ENCODE measurements around the gene LMNTD2.

Gene LMNTD2, protein sequence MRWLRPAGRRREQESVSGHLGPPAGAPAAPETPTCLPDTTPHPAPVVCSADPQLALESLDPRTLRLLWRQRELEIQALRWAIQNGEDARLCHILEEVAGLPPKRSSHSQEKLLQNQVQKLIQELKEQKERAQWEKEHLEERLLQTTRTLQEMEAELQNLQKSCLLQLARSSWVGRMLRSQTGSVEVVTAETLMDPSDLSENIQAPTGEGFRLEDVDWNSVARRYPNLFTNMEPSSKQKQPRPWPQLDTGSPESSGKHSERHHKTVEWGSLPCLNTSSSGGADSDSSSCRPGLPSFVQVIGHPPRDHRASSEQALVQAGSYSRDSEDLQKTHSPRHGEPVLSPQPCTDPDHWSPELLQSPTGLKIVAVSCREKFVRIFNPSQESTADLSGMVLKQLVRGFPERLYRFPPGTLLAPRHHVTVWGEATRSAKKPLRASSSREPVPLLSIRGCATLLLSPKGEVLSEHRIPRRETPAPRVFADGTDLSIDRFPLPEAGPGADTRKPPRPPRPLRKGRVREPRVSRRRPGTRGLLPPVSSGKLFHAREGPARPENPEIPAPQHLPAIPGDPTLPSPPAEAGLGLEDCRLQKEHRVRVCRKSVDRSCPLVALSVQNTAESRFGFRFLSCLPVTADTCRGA

DNA sequence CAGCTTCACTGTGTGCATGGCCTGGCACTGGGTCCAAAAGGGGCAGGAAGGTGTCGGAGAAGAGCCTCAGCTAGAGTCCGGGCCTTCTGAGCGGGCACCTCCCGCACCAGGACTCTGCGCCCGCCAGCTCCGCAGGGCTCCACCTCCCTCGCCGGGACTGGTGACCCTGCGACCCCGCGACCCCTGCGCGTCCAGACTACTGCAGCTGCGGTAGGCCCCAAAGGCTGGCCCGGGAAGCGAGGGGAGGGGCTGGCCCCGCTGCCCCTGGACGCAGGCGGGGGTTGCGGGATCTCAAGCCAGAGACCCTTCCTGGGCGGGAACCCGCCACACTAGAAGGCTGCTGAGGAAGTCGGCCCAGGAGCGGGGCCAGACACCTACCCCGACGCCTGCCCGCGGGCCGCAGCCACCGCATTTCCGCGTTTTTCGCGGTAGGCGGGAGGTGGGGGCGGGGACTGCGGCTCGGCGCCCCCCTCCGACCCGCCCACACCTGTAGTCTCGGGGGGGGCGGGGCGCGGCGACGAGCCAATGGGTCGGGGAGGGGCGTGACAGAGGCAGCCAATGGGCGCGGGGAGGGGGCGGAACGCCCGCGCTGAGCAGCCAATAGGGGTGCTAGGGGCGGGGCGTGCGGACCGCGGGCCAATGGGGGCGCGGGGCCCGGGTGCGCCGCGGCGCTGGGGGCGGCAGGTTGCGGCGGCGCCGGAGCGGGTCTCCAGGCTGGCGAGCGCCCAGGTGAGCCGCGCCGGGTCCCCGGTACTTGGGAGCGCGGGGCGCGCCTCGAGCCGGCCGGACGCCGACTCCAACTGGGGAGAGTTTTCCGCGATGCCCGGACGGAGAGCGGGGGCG is at the start of gene LMNTD2, which contains the start of gene RASSF7:
Gene LMNTD2 (minus strand): TSS at position 434 of the 843 bp plus-strand sequence. CDS start 22 bp downstream, at position 412.
Gene RASSF7 (plus strand): TSS at position 666 of the 843 bp plus-strand sequence. CDS start 799 bp downstream, outside the sequence.
- peak; percentile 96 to 97 for DNase-seq (ENCODE audit: low read depth in 1 of 2, low spot score in 1 of 2)

DNA sequence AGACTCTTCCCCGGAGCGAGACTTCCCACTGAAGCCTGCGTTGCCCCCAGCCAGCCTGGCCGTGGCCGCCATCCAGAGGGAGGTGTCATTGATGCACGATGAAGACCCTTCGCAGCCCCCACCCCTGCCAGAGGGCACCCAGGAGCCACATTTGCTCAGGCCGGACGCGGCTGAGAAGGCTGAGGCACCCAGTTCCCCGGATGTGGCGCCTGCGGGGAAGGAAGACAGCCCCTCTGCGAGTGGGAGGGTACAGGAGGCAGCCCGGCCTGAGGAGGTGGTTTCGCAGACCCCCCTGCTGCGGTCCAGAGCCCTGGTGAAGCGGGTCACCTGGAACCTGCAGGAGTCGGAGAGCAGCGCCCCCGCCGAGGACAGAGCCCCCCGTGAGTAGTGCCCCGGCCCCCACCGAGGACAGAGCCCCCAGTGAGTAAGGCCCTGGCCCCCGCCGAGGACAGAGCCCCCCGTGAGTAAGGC is 48.8 kb upstream of the LMNTD2 start:
- no peak for DNase-seq (ENCODE audit: low read depth in 1 of 2, low spot score in 1 of 2)

DNA sequence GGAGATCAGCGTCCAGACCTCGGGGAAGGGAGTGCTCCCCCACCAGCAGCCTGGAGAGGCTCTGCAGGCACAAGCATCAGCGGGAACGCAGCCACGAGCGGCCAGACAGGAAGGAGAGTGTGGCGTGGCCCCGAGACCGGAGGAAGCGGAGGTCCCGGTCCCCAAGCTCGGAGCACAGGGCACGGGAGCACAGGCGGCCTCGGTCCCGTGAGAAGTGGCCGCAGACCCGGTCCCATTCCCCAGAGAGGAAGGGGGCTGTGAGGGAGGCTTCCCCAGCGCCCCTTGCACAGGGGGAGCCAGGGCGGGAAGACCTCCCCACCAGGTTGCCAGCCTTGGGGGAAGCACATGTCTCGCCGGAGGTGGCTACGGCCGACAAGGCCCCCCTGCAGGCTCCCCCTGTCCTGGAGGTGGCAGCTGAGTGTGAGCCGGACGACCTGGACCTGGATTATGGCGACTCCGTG is 48.3 kb upstream of the LMNTD2 start:
- DNase-seq (ENCODE audit: low read depth in 1 of 2, low spot score in 1 of 2): no peak

DNA sequence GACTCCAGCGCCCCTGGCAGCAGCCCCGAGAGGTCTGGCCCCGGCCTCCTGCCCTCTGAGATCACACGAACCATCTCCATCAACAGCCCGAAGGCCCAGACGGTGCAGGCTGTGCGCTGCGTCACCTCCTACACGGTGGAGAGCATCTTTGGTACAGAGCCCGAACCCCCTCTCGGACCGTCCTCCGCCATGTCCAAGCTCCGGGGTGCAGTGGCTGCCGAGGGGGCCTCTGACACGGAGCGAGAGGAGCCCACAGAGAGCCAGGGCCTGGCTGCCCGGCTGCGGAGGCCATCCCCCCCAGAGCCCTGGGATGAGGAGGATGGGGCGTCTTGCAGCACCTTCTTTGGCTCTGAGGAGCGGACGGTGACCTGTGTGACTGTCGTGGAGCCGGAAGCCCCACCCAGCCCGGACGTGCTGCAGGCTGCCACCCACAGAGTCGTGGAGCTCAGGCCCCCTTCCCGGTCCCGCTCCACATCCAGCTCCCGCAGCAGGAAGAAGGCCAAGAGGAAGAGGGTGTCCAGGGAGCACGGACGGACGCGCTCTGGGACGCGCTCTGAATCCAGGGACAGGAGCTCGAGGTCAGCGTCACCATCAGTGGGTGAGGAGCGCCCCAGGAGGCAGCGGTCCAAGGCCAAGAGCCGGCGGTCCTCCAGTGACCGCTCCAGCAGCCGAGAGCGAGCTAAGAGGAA is 47.6 kb upstream of the LMNTD2 start:
- DNase-seq (ENCODE audit: low read depth in 1 of 2, low spot score in 1 of 2): no peak

DNA sequence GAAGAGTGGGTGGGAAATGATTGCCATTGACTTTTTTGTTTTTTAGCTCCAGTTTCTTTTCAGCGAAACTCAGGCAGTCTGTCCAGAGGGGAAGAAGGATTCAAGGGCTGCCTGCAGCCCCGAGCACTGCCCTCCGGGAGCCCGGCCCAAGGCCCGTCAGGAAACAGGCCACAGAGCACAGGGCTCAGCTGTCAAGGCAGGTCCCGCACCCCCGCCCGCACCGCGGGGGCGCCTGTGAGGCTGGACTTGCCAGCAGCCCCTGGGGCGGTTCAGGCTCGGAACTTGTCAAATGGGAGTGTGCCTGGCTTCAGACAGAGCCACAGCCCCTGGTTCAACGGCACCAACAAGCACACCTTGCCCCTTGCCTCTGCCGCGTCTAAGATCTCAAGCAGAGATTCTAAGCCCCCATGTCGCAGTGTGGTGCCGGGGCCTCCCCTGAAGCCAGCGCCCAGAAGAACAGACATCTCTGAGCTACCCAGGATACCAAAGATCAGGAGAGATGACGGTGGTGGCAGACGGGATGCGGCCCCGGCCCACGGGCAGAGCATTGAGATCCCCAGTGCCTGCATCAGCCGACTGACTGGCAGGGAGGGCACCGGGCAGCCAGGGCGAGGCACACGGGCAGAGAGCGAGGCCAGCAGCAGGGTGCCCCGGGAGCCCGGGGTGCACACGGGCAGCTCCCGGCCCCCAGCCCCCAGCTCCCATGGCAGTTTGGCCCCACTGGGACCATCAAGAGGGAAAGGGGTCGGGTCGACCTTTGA is 46.7 kb upstream of the LMNTD2 start:
- no peak for DNase-seq (ENCODE audit: low read depth in 1 of 2, low spot score in 1 of 2)

DNA sequence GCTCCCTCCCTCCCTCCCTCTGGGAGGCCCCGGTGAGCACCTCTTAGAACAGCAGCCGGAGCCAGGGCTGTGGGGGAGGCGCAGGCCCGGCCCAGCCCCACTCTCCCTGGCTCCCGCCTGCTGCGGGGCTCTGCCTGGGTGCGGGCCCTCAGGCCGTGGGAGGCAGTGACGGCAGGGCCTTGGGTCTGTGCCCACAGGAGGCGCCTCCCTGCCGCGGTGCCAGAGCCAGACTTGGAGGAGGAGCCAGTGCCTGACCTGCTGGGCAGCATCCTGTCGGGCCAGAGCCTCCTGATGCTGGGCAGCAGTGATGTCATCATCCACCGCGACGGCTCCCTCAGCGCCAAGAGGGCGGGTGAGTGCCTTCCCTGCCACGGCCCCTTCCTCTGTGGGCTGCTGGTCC is 45.7 kb upstream of the LMNTD2 start:
- no peak for DNase-seq (ENCODE audit: low read depth in 1 of 2, low spot score in 1 of 2)

DNA sequence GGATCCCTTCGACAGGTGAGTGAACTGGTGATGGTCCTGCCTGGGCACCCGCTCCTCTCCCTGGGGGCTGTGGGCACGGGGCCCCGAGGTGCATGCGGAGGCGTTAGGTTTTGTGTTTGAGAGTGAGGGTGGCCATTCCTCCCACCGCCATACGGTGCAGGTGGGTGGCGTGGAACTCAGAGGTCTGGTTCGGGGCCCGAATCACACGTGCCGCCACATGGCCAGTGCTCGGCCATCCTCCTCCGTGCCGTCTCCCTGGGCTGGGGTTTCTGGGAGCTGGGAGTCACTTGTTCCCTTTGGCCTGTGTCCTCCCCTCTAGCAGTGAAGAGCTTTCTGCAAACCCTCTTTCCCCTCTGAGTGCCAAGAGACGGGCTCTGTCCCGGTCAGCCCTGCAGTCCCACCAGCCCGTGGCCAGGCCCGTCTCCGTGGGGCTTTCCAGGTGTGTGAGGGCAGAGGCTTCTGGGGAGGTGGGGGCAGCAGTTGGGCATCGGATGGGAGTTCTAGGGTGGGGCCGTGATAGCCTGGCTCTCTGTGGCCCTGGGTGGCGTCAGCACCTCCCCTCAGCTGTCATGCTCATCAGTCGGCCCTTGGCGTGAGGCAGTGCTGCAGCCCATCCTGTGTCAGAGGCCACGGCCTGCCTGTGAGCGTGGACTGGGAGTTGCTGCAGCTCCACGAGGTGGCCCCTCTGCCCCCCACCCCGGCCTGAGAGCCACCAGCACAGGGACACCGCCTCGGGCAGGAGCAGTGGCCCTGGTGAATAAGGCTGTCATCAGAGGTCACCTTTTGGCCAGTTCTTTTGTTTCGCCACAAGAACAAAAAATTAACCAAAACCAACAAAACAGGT is 45.0 kb upstream of the LMNTD2 start:
- no peak for DNase-seq (ENCODE audit: low read depth in 1 of 2, low spot score in 1 of 2)

DNA sequence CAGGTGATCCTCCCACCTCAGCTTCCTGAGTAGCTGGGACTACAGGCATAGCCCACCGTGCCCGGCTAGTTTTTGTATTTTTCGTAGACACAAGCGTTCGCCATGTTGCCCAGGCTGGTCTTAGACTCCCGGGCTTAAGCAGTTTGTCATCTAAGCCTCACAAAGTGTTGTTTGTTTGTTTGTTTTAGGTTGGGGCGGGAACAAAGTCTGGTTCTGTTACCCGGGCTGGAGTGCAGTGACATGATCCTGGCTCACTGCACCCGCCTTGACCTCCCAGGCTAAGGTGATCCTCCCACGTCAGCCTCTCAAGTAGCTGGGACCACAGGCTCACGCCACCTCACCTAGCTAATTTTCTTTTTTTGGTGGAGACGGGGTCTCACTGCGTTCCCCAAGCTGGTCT is 42.6 kb upstream of the LMNTD2 start:
- DNase-seq (ENCODE audit: low read depth in 1 of 2, low spot score in 1 of 2): no peak

DNA sequence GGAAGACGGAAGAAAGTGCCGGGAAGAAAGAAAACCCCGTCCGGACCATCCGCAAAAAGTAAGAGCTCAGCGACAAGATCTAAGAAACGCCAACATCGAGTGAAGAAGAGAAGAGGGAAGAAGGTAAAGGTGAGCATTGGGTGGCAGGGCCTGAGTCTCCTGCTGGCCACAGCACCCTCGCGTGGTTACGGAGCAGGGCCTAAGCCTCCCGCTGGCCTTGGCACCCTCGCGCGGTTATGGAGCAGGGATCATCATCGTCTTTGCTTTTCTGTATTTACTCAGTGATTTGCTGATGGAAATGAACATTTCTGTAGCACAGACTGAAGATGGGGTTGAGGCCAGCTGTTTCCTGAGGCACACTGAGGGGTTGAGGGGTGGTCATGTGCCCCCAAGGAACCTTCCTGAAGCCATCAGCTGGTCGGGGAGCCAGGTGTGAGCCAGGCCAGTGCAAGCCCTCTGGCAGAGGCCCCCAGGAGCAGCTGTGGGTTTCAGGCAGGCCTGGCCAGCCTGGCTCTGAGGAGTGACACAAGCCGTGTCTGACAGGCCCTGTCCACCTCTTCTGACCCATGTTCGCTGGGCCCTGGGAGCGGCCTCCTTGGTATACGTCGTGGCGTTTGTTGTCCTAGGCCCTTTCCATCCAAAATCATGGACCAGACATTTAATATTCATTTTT is 41.2 kb upstream of the LMNTD2 start:
- DNase-seq (ENCODE audit: low read depth in 1 of 2, low spot score in 1 of 2): no peak

DNA sequence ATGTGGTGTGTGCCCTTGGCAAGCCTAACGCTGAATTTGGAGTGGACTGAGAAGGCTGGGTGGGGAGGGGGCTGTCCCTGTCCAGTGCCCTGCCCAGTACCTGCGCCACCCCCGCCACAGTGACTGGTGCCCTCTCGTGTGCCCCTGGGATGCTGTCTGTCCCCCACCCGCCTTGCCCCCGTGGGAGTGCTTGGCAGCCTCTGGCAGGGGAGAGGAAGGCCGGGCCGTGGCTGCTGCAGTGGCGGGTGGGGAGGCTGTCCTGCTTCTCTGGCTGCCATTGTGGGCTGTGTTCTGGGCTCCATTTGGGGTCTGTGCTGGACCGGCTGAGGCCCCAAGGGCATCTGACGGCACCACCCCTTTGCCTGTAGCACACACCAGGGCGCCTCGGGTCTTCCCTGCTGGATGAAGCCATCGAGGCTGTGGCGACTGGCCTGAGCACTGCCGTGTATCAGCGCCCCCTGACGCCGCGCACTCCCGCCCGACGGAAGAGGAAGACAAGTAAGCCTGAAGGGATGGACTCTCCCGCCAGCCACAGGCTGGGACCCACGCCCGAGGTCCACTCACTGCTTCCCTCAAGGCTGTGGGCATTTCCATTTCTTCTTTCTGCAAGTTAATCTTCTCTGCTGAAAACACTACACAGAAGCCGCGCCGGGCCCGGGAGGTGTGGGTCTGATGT is 37.6 kb upstream of the LMNTD2 start:
- DNase-seq (ENCODE audit: low read depth in 1 of 2, low spot score in 1 of 2): no peak

DNA sequence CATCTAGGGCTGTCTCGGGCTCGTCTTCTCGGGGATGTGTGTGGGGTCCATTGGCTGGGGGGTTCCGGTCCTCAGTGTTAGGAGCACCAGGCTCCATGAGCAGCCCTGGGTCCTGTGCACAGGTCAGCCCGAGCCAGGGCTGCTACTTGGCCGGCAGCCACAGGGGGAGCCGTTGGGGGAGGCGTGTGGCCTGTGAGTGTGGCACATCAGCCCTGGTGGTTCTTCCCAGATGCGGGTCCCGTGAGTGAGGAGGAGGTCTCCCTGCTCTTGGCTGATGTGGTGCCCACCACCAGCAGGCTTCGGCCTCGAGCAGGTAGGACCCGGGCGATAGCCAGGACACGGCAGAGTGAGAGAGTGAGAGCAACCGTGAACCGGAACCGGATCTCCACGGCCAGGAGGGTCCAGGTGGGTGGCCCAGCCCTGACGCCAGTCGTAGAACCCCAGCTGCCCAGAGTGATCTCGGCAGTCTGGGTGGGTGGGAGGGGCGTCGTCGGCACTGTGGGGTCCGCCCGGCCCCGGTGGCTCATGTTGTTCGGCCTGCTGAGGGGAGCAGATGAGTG is 36.7 kb upstream of the LMNTD2 start:
- no peak for DNase-seq (ENCODE audit: low read depth in 1 of 2, low spot score in 1 of 2)

DNA sequence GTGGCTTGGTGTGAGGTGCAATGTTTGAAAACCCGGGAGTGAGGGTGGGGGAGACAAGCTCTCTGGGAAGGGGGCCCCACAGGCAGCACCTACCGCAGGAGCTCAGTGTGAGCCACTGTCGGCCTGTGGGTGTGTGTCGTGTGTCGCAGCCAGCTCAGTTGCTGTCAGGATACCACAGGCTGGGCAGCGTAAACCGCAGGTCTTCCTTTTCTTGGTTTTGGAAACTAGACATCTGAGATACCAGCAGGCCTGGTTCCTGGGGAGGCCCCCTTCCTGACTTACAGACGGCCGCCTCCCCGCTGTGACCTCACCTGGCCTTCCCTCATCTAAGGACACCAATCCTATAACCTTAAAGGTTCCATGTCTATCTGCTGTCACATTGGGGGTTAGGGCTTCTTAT is 35.8 kb upstream of the LMNTD2 start:
- DNase-seq (ENCODE audit: low read depth in 1 of 2, low spot score in 1 of 2): no peak

DNA sequence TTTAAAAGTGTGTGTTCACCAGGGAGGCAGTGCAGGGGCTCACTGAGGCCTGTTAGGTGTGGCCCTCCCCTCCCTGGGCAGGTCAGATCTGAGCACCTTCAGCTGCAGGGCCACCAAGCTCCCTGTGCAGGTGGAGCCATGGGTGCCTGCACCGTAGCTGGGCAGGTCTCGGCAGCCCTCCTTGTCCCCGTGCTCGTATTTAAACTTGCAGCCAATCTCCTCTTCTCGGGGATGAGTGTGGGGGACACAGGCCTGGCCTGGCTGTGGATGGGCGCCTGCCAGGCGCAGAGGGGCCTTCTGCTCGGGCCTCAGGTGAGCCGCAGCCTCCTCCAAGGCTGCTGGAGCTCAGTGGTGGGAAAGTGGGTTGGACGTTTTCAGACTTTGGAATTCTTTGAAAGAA is 34.9 kb upstream of the LMNTD2 start:
- DNase-seq (ENCODE audit: low read depth in 1 of 2, low spot score in 1 of 2): no peak

DNA sequence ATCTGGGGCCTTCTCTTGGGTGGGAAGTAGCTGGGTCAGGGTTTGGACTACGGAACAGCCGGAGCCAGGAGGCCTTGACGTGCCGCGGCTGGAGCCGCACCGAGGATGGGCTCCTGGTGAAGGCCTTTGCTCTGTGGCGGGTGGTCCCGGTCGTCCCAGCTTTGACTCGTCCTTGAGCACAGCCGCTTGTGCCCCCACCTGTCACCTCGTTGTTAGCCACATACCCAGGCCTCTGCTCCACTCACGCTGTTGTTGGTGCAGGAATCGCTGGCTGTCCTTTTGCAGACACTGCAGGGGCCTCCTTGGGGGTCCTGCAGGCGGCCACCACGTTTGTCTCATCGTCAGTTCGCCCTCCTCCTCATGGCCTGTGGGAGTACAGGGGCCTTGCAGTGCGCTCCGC is 32.8 kb upstream of the LMNTD2 start:
- DNase-seq (ENCODE audit: low read depth in 1 of 2, low spot score in 1 of 2): no peak

DNA sequence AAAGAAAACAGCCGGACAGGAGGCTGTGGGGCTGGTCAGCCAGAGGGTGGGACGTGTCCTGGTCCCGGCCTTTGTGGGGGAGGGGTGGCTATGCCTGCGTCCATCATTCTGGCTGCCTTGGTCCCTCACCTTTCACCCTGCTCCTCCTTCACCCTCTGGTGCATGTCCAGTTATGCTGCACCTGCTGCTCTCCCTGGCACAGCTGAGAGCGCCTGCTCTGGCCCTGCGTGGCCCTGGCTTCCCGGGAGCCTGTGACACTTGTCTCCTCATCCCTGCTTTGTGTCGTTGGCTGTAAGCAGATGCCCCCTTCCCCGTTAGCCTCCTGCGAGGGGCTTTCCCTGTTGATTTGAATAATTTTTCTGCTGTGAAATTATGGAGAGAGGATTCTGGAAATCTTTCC is 32.4 kb upstream of the LMNTD2 start:
- DNase-seq (ENCODE audit: low read depth in 1 of 2, low spot score in 1 of 2): no peak

DNA sequence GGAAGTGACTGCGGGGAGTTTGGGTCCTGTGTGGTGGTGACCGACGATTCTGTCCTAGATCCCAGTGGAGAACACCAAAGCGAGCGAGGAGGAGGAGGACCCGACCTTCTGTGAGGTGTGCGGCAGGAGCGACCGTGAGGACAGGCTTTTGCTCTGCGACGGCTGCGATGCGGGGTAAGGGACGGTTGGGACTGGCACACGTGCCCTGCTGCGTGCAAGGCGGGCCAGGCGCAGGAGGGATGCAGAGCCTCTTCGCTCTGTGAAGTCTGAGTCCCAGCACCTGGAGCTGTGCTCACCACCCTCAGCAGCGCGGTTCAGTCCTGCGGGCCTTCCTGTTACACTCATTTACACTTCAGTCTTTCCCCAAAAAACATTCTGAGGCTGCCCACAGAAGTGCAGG is 32.0 kb upstream of the LMNTD2 start:
- no peak for DNase-seq (ENCODE audit: low read depth in 1 of 2, low spot score in 1 of 2)

DNA sequence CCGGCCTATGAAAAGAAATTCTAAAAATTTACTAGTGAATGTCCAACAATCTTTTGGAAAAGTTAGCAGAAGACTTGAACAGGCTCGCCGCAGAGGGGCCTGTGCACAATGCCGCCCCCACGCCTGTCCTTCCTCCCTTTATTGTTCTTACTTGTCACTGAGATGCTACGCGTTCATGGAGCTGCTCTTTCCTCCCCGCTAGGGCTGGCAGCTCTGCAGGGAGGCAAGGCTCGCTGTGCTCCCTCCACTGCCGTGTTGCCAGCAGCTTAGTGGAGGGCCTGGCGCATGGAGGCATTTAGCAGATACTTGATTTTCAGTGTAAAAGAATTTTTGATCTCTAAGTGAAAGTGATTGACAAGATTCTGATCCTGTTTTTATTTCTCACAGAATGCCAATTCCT is 30.5 kb upstream of the LMNTD2 start:
- no peak for DNase-seq (ENCODE audit: low read depth in 1 of 2, low spot score in 1 of 2)

DNA sequence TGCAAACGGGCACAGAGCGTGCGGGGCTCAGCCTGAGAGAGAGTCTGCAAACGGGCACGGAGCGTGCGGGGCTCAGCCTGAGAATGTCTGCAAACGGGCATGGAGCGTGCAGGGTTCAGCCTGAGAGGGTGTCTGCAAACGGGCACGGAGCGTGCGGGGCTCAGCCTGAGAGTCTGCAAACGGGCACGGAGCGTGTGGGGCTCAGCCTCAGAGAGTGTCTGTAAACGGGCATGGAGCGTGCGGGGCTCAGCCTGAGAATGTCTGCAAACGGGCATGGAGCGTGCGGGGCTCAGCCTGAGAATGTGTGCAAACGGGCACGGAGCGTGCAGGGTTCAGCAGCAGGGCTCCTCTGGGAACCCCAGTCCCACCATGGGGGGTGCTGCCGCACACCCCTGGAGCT is 29.3 kb upstream of the LMNTD2 start:
- no peak for DNase-seq (ENCODE audit: low read depth in 1 of 2, low spot score in 1 of 2)

All from stimulated activated CD4-positive, alpha-beta T cell treated with anti-CD3 and anti-CD28 coated beads, Interleukin-15, amount 100 ng/mL, for 1 hour (primary cell).